NCI-H146 (cell line): Measurements from ENCODE around the gene KANK2.

ENCODE experiments used
- DNase-seq: peaks from one replicate; lab custom pipeline; 2025; lab: John Stamatoyannopoulos, UW

Gene KANK2

DNA sequence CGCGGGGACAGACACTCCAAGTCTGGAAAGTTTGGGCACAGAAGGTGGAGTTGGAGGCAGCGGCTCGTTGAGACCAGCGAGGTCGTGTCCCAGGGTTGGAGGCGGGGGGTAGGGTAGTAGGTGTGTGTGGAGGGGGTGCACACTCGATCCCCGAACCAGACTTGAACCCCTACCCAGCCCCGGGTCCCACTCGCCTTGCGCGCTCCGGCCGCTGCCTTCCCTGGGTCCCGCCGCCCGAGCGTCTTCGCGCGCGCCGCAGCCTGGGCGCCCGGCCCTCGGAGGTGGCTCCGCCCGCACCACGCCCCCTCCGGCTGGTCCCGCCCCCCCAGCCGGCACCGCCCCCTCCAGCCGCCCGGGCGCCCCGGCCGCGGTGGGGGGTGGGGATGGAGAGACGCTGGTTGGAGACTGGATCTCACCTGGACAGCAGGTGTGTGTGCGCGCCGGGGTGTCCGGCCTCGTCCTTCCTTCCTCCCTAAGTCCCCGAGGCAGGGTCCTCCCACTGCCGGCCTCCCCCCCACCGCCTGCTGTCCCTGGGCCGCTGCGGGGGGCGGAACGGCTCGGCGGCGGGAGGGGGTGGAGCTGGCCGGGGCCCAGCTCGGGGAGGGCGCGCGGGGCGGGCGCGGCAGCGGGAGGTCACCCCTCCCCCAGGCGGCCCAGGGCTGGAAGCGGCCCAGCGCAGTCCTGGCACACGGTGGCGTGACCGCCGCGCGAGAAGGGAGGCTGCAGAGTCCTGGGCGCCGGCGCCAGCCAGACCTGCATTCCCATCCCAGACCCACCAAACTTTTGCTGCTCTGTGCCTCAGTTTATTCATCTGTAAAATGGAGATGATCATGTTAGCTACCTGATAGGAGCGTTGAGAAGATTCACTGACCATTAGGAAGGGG lies at the start of gene KANK2:
Gene KANK2 (minus strand): TSS at position 255 of the 884 bp plus-strand sequence. CDS start 3,034 bp downstream, outside the sequence.
- peak; percentile 99 for DNase-seq

DNA sequence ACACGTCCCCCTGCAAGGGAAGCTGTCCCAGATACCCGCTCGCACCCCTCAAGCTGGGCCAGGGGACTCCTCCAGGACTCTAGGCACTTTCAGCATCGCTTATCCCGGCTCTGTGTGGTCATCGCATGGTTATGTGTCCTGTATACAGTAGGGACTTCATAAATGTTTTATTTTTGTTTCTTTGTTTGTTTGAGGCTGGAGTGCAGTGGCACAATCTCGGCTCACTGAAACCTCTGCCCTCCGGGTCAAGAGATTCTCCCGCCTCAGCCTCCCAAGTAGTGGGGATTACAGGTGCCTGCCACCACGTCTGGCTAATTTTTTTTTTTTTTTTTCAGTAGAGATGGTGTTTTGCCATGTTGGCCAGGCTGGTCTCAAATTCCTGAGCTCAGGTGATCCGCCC lies 49.6 kb upstream of the KANK2 start:
- DNase-seq: no peak

GRCh38 chr19:11244846-11245589 lies 47.7 kb upstream of the KANK2 start:
- no peak for DNase-seq

- no peak for DNase-seq
Measured at GRCh38 chr19:11243798-11244169, 46.4 kb upstream of the KANK2 start.

DNA sequence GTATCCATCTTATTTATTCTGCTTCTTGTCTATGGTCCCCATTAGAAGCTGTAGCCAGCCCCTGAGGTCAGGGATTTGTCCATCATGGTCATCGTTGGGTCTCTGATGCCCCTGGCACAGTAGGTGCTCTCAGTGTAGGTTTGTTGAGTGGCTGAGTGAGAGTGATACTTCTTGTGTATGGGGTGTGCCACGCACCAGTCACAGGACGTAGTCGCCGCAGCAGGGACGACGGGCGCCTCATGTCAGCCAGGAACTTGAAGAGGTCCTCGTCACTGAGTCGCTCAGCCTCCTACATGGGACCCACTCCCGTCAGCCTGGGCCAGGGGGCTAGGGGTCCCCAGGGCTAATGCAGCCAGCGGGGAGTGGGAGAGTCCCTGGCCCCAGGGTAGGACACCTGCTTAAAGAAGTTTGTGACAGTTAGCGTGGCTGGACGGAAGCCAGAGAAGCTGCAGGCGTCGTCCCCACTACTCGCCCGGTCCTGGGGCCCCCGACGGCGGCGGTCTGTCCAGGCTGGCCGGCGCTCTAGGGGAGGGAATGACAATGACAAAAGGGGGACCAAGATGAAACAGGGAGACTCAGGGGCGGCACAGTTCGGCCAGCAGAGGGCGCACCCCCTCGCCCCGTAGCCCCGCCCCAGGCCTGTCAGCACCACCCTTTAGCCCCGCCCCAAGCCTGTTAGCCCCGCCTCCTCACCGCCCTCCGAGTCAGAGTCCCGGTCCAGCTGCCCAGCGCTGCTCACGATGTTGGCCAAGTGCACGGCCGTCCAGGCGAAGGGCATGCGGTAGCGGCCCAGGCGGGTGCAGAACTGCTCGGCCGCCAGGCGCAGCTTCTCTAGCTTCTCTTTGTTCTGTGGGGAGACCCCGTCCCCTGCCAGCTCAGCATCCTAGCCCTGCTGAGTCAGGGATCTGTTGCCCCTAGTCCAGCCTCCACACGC lies 45.8 kb upstream of the KANK2 start:
- peak; percentile 39 for DNase-seq

DNA sequence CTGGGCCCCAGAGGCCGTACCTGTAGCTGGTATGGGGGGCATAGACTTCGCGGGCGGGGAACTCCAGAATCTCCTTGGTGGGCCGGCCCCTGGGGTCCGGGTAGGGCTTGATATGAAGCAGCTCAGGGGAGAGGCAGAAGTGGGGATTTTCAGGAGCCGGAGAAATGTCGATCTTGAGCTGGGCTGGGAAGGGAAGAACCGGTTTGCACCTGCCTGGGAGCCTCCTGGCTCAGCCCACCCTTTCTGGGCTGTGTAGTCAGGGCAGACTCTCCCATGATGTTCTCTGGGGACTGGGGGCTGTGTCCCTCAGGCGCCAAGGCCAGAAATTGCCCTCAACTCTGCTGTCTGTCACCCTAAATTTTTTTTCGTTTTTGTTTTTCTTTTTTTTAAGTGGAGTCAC lies 44.7 kb upstream of the KANK2 start:
- no peak for DNase-seq

DNA sequence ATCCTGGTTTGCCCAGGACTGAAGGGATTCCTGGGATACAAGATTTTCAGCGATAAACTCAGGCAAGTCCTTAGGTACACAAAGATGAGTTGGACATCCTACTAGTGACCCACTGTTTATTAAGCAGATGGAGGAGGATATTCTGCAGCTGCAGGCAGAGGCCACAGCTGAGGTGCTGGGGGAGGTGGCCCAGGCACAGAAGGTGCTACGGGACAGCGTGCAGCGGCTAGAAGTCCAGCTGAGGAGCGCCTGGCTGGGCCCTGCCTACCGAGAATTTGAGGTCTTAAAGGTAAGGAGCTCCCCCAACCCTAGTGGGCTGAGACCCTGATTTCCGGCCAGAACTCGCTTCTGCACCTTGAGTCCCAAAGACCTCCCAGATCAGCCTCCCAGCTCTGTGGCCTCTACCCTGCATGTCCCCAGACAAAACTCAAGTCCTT lies 42.7 kb upstream of the KANK2 start:
- DNase-seq: no peak

DNA sequence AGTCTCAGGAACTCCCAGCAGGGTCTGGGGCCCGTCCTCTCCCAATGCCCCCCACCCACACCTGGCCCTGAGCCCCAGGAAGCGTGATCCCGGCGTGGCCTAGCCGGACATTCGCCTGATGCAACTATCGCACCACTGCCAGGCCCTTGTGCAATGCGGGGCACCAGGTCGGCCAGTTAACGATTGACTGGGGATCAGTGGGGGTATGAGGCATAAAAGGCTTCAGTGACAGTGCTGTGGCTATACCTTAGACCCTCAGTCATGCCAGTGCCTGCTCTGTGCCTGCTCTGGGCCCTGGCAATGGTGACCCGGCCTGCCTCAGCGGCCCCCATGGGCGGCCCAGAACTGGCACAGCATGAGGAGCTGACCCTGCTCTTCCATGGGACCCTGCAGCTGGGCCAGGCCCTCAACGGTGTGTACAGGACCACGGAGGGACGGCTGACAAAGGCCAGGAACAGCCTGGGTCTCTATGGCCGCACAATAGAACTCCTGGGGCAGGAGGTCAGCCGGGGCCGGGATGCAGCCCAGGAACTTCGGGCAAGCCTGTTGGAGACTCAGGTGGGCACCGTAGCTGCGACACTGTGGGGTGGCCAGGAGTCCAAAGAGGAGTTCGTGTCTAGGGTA lies 42.1 kb upstream of the KANK2 start, which contains the start of gene ANGPTL8:
Gene ANGPTL8 (plus strand): TSS at position 243 of the 624 bp plus-strand sequence. CDS start 19 bp downstream, at position 262.
- no peak for DNase-seq

GRCh38 chr19:11238781-11239376 lies 41.5 kb upstream of the KANK2 start:
- no peak for DNase-seq

DNA sequence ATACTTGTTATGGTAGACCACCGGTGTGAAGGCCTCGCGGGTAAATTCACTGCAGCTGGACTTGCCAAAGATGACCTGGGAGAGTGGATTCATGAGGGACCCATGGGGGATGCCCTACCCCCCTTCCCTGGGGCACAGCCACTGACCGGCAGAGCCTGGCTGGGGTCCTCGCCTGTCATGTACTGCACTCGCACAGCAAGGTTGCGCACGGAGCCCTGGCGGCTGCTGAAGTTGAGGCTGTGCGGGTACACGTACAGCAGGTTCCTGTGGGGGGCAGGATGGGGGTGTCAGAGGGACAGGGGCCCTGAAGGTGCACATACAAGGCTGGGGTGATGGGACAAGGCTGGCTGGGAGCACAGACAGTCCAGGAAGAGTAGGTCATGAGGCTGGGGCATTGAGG lies 40.7 kb upstream of the KANK2 start:
- DNase-seq: no peak

DNA sequence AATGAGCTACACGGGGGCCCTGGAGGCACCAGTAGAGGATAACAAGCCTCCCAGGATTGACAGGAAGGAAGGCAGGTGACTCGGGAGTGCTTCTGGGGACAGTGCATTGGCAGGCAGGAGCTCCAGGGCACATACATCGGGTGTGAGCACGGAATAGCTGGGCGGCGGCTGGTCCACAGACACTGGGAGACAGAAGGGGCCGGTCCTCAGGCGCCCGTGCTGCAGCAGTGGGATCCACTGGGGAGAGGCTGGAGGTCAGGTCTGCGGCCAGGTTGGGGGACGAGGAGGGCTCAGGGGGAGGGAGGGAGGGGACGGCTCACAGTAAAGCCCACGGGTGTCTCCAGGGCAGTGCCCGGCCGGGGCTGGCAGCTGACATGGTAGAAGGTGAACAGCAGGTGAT lies 40.0 kb upstream of the KANK2 start:
- no peak for DNase-seq

- DNase-seq: no peak
Measured at GRCh38 chr19:11236324-11237301, 39.3 kb upstream of the KANK2 start.

DNA sequence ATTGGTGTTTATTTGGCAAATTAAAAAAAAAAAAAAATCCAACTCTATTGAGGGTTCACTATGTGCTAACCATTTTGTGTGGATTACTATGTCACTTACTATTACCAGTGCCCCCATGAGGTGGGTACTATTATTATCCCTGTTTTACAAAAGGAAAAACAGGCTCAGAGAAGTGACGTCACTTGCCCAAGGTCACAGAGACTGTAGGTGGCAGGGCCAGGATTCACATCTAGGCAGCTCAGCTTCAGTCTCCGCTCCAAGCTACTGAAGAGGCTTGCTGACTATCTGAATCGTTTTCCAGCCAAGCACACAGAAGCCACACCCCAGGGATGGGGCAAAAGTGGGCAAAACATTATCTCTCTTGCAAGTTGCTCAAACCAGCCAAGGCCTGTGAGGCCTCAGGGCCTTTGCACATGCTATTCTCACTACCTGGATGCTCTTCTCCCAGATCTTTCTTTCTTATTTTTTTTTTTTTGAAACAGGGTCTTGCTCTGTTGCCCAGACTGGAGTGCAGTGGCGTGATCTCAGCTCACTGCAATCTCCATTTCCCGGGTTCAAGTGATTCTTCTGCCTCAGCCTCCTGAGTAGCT lies 37.2 kb upstream of the KANK2 start:
- DNase-seq: no peak

GRCh38 chr19:11233073-11233472 lies 35.7 kb upstream of the KANK2 start:
- DNase-seq: no peak

GRCh38 chr19:11232555-11232954 lies 35.2 kb upstream of the KANK2 start:
- no peak for DNase-seq

GRCh38 chr19:11230621-11231386 lies 33.5 kb upstream of the KANK2 start:
- DNase-seq: no peak

GRCh38 chr19:11227195-11227886 lies 30.0 kb upstream of the KANK2 start:
- DNase-seq: peak; percentile 25

DNA sequence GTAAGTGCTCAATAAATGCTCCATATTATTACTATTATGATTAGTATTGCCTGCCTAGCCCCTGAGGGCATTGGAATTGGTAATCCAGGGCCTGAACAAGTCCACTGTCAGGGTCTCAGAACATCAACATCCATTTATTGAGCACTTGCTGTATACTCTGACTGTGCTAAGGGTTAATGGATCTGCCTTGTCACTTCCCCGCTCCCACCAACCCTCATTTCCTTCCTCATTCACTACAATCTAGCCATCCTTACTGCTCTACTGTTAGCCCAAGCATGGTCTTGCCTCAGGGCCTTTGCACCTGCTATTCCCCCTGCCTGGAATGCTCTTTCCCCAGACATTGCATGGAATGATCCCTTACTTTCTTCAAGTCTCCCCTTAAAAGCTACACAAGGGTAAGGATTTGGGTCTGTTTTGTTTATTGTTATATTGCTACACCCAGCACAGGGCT lies 29.4 kb upstream of the KANK2 start:
- no peak for DNase-seq
